ENCODE results near the gene PIK3C2B. TPM values are rescaled to one million over a fixed set of nuclear protein-coding genes. Genes with fewer than 3 reads are reported as not detected.

Gene PIK3C2B
- polyA plus RNA-seq, 1 donor from 2014 or later = 23.7 TPM

DNA sequence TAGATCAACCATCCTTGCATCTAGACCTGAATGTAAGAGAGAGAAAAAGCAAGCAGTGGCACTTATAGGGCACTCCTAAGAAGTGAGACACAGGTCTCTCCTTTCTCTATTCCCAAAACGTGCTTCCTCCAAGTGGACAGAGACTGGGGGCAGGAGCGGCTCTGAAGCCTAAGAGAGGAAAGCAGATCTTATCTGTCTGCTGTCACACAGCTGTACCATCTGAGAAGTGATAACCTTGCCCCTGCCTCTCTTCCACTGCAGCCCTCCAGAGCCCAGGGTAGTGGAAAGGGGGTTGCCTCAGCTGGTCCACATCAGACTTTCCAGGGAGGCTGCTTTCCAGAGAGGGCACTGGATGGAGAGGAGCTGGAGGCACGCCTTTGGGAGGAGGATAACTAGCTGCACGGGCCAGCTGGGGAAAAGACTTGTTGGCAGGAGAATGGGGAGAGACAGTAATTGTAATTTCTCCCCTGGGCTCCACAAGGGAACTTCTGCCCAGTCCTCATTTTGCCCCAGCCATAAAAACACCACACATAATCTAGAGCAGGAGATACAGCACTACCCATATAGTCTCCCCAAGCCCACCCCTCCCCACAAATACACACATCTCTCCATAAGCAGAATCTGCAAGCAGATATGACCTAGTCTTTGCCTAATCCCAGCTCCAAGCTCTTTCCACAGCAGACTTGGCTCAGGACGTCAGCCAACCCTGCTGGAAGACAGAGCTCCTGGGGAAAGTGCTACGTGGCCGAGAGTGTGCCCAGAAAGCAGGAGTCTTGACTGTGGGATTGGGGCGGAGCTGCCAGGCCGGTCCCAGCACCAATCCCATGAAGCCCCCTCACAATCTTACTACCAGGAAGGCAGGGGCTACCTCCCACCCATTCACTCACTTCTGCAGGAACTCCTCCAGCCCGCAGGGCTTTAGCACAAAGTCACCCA, 31.2 kb downstream of the PIK3C2B start:
- TF ChIP-seq SMC3 (conservative IDR thresholded peaks at IDR 0.05; ENCODE audit: poor library complexity) = no peak
- TF ChIP-seq, protein P1, sequence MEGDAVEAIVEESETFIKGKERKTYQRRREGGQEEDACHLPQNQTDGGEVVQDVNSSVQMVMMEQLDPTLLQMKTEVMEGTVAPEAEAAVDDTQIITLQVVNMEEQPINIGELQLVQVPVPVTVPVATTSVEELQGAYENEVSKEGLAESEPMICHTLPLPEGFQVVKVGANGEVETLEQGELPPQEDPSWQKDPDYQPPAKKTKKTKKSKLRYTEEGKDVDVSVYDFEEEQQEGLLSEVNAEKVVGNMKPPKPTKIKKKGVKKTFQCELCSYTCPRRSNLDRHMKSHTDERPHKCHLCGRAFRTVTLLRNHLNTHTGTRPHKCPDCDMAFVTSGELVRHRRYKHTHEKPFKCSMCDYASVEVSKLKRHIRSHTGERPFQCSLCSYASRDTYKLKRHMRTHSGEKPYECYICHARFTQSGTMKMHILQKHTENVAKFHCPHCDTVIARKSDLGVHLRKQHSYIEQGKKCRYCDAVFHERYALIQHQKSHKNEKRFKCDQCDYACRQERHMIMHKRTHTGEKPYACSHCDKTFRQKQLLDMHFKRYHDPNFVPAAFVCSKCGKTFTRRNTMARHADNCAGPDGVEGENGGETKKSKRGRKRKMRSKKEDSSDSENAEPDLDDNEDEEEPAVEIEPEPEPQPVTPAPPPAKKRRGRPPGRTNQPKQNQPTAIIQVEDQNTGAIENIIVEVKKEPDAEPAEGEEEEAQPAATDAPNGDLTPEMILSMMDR (IDR thresholded peaks at IDR 0.05; ENCODE audit: poor library complexity, severe bottlenecking) = no peak
- no peak for TF ChIP-seq EZH2 (IDR thresholded peaks at IDR 0.05; ENCODE audit: borderline replicate concordance, insufficient read depth, low read length, poor library complexity, severe bottlenecking)
- no peak for TF ChIP-seq POLR2AphosphoS5 (IDR thresholded peaks at IDR 0.05)
- TF ChIP-seq RAD21 (conservative IDR thresholded peaks at IDR 0.05) = no peak
- no peak for TF ChIP-seq EP300 (conservative IDR thresholded peaks at IDR 0.05; ENCODE audit: poor library complexity, severe bottlenecking)
- no peak for TF ChIP-seq MXI1 (conservative IDR thresholded peaks at IDR 0.05; ENCODE audit: poor library complexity, severe bottlenecking)
- TF ChIP-seq, protein P2, sequence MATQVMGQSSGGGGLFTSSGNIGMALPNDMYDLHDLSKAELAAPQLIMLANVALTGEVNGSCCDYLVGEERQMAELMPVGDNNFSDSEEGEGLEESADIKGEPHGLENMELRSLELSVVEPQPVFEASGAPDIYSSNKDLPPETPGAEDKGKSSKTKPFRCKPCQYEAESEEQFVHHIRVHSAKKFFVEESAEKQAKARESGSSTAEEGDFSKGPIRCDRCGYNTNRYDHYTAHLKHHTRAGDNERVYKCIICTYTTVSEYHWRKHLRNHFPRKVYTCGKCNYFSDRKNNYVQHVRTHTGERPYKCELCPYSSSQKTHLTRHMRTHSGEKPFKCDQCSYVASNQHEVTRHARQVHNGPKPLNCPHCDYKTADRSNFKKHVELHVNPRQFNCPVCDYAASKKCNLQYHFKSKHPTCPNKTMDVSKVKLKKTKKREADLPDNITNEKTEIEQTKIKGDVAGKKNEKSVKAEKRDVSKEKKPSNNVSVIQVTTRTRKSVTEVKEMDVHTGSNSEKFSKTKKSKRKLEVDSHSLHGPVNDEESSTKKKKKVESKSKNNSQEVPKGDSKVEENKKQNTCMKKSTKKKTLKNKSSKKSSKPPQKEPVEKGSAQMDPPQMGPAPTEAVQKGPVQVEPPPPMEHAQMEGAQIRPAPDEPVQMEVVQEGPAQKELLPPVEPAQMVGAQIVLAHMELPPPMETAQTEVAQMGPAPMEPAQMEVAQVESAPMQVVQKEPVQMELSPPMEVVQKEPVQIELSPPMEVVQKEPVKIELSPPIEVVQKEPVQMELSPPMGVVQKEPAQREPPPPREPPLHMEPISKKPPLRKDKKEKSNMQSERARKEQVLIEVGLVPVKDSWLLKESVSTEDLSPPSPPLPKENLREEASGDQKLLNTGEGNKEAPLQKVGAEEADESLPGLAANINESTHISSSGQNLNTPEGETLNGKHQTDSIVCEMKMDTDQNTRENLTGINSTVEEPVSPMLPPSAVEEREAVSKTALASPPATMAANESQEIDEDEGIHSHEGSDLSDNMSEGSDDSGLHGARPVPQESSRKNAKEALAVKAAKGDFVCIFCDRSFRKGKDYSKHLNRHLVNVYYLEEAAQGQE (IDR thresholded peaks at IDR 0.05; ENCODE audit: borderline replicate concordance) = no peak
- TF ChIP-seq TAF1 (IDR thresholded peaks at IDR 0.05; ENCODE audit: low read depth) = no peak
- no peaks in the 10 kb centered on the region for H3K79me2 ChIP-seq (replicated peaks; ENCODE audit: insufficient read depth, low read length)
- no peaks in the 10 kb centered on the region for H3K9me3 ChIP-seq (ENCODE audit: low read length)
- no peaks in the 10 kb centered on the region for H3K36me3 ChIP-seq (ENCODE audit: insufficient read depth, low read length)
- H3K4me3 ChIP-seq (ENCODE audit: low read length) = no peak overlapping the region
- H3K4me2 ChIP-seq (ENCODE audit: low read length) = no peak overlapping the region
- no peaks in the 10 kb centered on the region for H4K20me1 ChIP-seq (ENCODE audit: insufficient read depth)
- H2AFZ ChIP-seq (ENCODE audit: low read depth, low read length) = no peak overlapping the region
- H3F3A ChIP-seq (ENCODE audit: insufficient read depth, low read length, poor library complexity, severe bottlenecking) = no peaks in the 10 kb centered on the region
- H3K27me3 ChIP-seq (ENCODE audit: insufficient read depth, low read depth, low read length) = no peaks in the 10 kb centered on the region
- no peaks in the 10 kb centered on the region for H3K9me2 ChIP-seq (ENCODE audit: insufficient read depth, low read length)
- no peak overlapping the region for H3K27ac ChIP-seq (ENCODE audit: low read length)
- no peak overlapping the region for H3K9ac ChIP-seq (ENCODE audit: low read length)

DNA sequence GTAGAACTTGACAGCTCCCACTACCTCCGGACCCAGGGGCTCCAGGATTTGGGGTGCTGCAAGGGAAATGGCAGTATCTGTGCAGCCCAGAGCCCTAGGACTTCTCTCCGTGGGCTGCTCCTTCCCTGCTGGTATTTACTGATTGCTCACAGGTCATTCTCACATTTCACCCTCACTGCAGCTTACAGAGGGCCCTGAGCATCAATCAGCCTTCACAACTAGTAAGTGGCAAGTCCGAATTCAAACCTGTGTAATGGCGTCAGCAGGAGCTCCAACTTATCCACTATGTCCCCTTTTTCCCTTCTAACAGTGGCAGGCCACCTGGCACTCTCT, 32.4 kb downstream of the PIK3C2B start:
- H3K36me3 ChIP-seq (ENCODE audit: insufficient read depth, low read length) = no peaks in the 10 kb centered on the region
- H4K20me1 ChIP-seq (ENCODE audit: insufficient read depth) = no peaks in the 10 kb centered on the region
- no peak overlapping the region for H3K27ac ChIP-seq (ENCODE audit: low read length)
- H3K4me3 ChIP-seq (ENCODE audit: low read length) = no peak overlapping the region
- no peaks in the 10 kb centered on the region for H3K9me3 ChIP-seq (ENCODE audit: low read length)
- no peaks in the 10 kb centered on the region for H3F3A ChIP-seq (ENCODE audit: insufficient read depth, low read length, poor library complexity, severe bottlenecking)
- no peaks in the 10 kb centered on the region for H3K9me2 ChIP-seq (ENCODE audit: insufficient read depth, low read length)
- TF ChIP-seq MXI1 (conservative IDR thresholded peaks at IDR 0.05; ENCODE audit: poor library complexity, severe bottlenecking) (no peak), RAD21 (conservative IDR thresholded peaks at IDR 0.05) (no peak), EP300 (conservative IDR thresholded peaks at IDR 0.05; ENCODE audit: poor library complexity, severe bottlenecking) (no peak), TAF1 (IDR thresholded peaks at IDR 0.05; ENCODE audit: low read depth) (no peak), POLR2AphosphoS5 (IDR thresholded peaks at IDR 0.05) (no peak), EZH2 (IDR thresholded peaks at IDR 0.05; ENCODE audit: borderline replicate concordance, insufficient read depth, low read length, poor library complexity, severe bottlenecking) (no peak), SMC3 (conservative IDR thresholded peaks at IDR 0.05; ENCODE audit: poor library complexity) (no peak)
- TF ChIP-seq, protein P1 (IDR thresholded peaks at IDR 0.05; ENCODE audit: poor library complexity, severe bottlenecking) = no peak
- TF ChIP-seq, protein P2 (IDR thresholded peaks at IDR 0.05; ENCODE audit: borderline replicate concordance) = no peak
- H3K79me2 ChIP-seq (replicated peaks; ENCODE audit: insufficient read depth, low read length) = no peaks in the 10 kb centered on the region
- H3K4me2 ChIP-seq (ENCODE audit: low read length) = no peak overlapping the region
- H2AFZ ChIP-seq (ENCODE audit: low read depth, low read length) = no peak overlapping the region
- no peak overlapping the region for H3K9ac ChIP-seq (ENCODE audit: low read length)
- no peaks in the 10 kb centered on the region for H3K27me3 ChIP-seq (ENCODE audit: insufficient read depth, low read depth, low read length)

Data from neural cell (in vitro differentiated cells).